HG02938 (cell line): Measurements from ENCODE around the gene CRTC3.
"Not testable (repeated sequence)": the region's sequence is repeated elsewhere in the genome, so short reads cannot be mapped to it uniquely, and the experiment has no call there.

Experiments used
- ATAC-seq: cut with Tn5 transposase; IDR thresholded peaks from one replicate; pipeline ENCODE4 v1.9.1; 2021; ENCODE audit warnings: mild to moderate bottlenecking, moderate library complexity; ENCODE audit not compliant: unreplicated experiment

Gene CRTC3

GRCh38 chr15:90667073-90667754 is 137.5 kb downstream of the CRTC3 start:
- ATAC-seq = no peak

- ATAC-seq = not testable (repeated sequence)
Measured at GRCh38 chr15:90667755-90668345, 138.1 kb downstream of the CRTC3 start.

GRCh38 chr15:90670631-90671030 is 140.9 kb downstream of the CRTC3 start:
- ATAC-seq = not testable (repeated sequence)

- no peak for ATAC-seq
Measured at GRCh38 chr15:90671216-90671615, 141.5 kb downstream of the CRTC3 start.

- not testable (repeated sequence) for ATAC-seq
Measured at GRCh38 chr15:90673357-90673756, 143.6 kb downstream of the CRTC3 start.

GRCh38 chr15:90674476-90674875 is 144.8 kb downstream of the CRTC3 start:
- ATAC-seq = no peak

- ATAC-seq = no peak
Measured at GRCh38 chr15:90675464-90675863, 145.7 kb downstream of the CRTC3 start.

GRCh38 chr15:90677807-90678790 is 148.4 kb downstream of the CRTC3 start:
- no peak for ATAC-seq

GRCh38 chr15:90679959-90680358 is 150.2 kb downstream of the CRTC3 start:
- ATAC-seq = no peak

- no peak for ATAC-seq
Measured at GRCh38 chr15:90680371-90680935, 150.7 kb downstream of the CRTC3 start.

- no peak for ATAC-seq
Measured at GRCh38 chr15:90681056-90681455, 151.3 kb downstream of the CRTC3 start.

- no peak for ATAC-seq
Measured at GRCh38 chr15:90681480-90681879, 151.8 kb downstream of the CRTC3 start.

GRCh38 chr15:90683371-90683770 is 153.6 kb downstream of the CRTC3 start:
- ATAC-seq = no peak

- ATAC-seq = no peak
Measured at GRCh38 chr15:90683876-90684275, 154.2 kb downstream of the CRTC3 start.

- no peak for ATAC-seq
Measured at GRCh38 chr15:90684281-90684680, 154.6 kb downstream of the CRTC3 start.

GRCh38 chr15:90685591-90686434 is 156.1 kb downstream of the CRTC3 start:
- peak; percentile 27 for ATAC-seq

GRCh38 chr15:90686435-90687218 is 156.9 kb downstream of the CRTC3 start:
- peak; percentile 87 for ATAC-seq

GRCh38 chr15:90689326-90689961 is 159.7 kb downstream of the CRTC3 start:
- ATAC-seq = not testable (repeated sequence)

GRCh38 chr15:90690585-90690984 is 160.9 kb downstream of the CRTC3 start:
- ATAC-seq = no peak
